Measurements from ENCODE around the gene LIG3. TPM values are rescaled to one million over a fixed set of nuclear protein-coding genes. Genes with fewer than 3 reads are reported as not detected.

The LIG3 gene
- polyA plus RNA-seq, 1 of the 3 experiments (the other 2 are of a cell fraction): 25.7 TPM

GRCh38 chr17:35001549-35001948 lies 21.2 kb downstream of the LIG3 start:
- WGBS (ENCODE audit: low lambda C conversion rate): 65% methylated on average over 2 of the region's 2 CpGs
- DNase-seq: no peak
- no peak overlapping the region for H2AFZ ChIP-seq (ENCODE audit: low read depth)
- no peak overlapping the region for H3K4me2 ChIP-seq
- TF ChIP-seq CHD2 (IDR thresholded peaks at IDR 0.05; ENCODE audit: low read length, partially characterized antibody) (no peak), NFIC (IDR thresholded peaks at IDR 0.05; ENCODE audit: borderline replicate concordance) (peak; percentile 71)
- H3K4me3 ChIP-seq (ENCODE audit: low read depth in 2 of 2, low read length in 1 of 2): no peak overlapping the region
- no peaks in the 10 kb centered on the region for H3K9me2 ChIP-seq
- CTCF ChIA-PET: interaction anchor here (0.7 kb wide), 1 partner anchor 117 kb away, joined by 3 read pairs; no protein-coding TSS in a partner anchor
- H3K79me2 ChIP-seq (ENCODE audit: insufficient read depth): no peaks in the 10 kb centered on the region
- peaks cover 4 to 22% of the 10 kb centered on the region in 2 experiments; a peak in 2 of 4 replicates for H3K4me1 ChIP-seq (ENCODE audit: control insufficient read depth in 1 of 2, insufficient read depth in 2 of 2, low read depth in 1 of 2, low read length in 1 of 2)
- peaks cover 23 to 40% of the 10 kb centered on the region in 2 experiments for H3K36me3 ChIP-seq (replicated peaks in 1 of 2; ENCODE audit: control insufficient read depth in 1 of 2, insufficient read depth in 2 of 2, low read length in 1 of 2)
- H3K9ac ChIP-seq: no peak overlapping the region
- H3K27ac ChIP-seq (ENCODE audit: low read depth in 2 of 2, low read length in 1 of 2): no peak overlapping the region
- POLR2A ChIA-PET: no interaction called here
- H3K9me3 ChIP-seq: no peaks in the 10 kb centered on the region
- H3F3A ChIP-seq (replicated peaks; ENCODE audit: insufficient read depth): peaks cover 26% of the 10 kb centered on the region
- H4K20me1 ChIP-seq (ENCODE audit: insufficient read depth): no peaks in the 10 kb centered on the region
- no peaks in the 10 kb centered on the region for H3K27me3 ChIP-seq (ENCODE audit: insufficient read depth)

- Histone ChIP-seq H3K4me2 (no peak overlapping the region), H3K9me2 (no peaks in the 10 kb centered on the region), H3K27ac (ENCODE audit: low read depth in 2 of 2, low read length in 1 of 2) (no peak overlapping the region; a peak in 1 of 4 replicates), H4K20me1 (ENCODE audit: insufficient read depth) (no peaks in the 10 kb centered on the region), H3K9me3 (no peaks in the 10 kb centered on the region), H3K4me3 (ENCODE audit: low read depth in 2 of 2, low read length in 1 of 2) (no peak overlapping the region), H3K27me3 (ENCODE audit: insufficient read depth) (no peaks in the 10 kb centered on the region), H3K4me1 (ENCODE audit: control insufficient read depth in 1 of 2, insufficient read depth in 2 of 2, low read depth in 1 of 2, low read length in 1 of 2) (peaks cover 3 to 9% of the 10 kb centered on the region in 2 experiments; a peak in 2 of 4 replicates), H3K79me2 (ENCODE audit: insufficient read depth) (no peaks in the 10 kb centered on the region), H3K36me3 (replicated peaks in 1 of 2; ENCODE audit: control insufficient read depth in 1 of 2, insufficient read depth in 2 of 2, low read length in 1 of 2) (peaks cover 27 to 39% of the 10 kb centered on the region in 2 experiments), H2AFZ (ENCODE audit: low read depth) (no peak overlapping the region), H3K9ac (no peak overlapping the region), H3F3A (replicated peaks; ENCODE audit: insufficient read depth) (peaks cover 15% of the 10 kb centered on the region)
- ChIA-PET POLR2A (no interaction called here), CTCF (interaction anchor here (1.1 kb wide), 1 partner anchor 21 kb away, joined by 3 read pairs; no protein-coding TSS in a partner anchor)
- DNase-seq: no peak
- 80% methylated on average over 15 of the region's 15 CpGs for WGBS (ENCODE audit: low lambda C conversion rate)
- TF ChIP-seq IRF3 (IDR thresholded peaks at IDR 0.05; ENCODE audit: low read depth, low read length): no peak
- TF ChIP-seq NFIC (IDR thresholded peaks at IDR 0.05; ENCODE audit: borderline replicate concordance): peak; percentile 56; the same call in 1 of the 2 replicates
These were observed 22.7 kb downstream of the LIG3 start for GRCh38 chr17:35002876-35003551.

- Histone ChIP-seq H3K9me2 (no peaks in the 10 kb centered on the region), H3K79me2 (ENCODE audit: insufficient read depth) (no peaks in the 10 kb centered on the region), H3K9ac (no peak overlapping the region), H3K4me1 (ENCODE audit: control insufficient read depth in 1 of 2, insufficient read depth in 2 of 2, low read depth in 1 of 2, low read length in 1 of 2) (peaks cover 2 to 8% of the 10 kb centered on the region in 2 experiments; a peak in 2 of 4 replicates), H3K4me2 (no peak overlapping the region), H3K27me3 (ENCODE audit: insufficient read depth) (no peaks in the 10 kb centered on the region), H3K36me3 (replicated peaks in 1 of 2; ENCODE audit: control insufficient read depth in 1 of 2, insufficient read depth in 2 of 2, low read length in 1 of 2) (peaks cover 26 to 37% of the 10 kb centered on the region in 2 experiments), H3K27ac (ENCODE audit: low read depth in 2 of 2, low read length in 1 of 2) (no peak overlapping the region), H3K4me3 (ENCODE audit: low read depth in 2 of 2, low read length in 1 of 2) (no peak overlapping the region), H3K9me3 (no peaks in the 10 kb centered on the region), H3F3A (replicated peaks; ENCODE audit: insufficient read depth) (peaks cover 15% of the 10 kb centered on the region), H4K20me1 (ENCODE audit: insufficient read depth) (no peaks in the 10 kb centered on the region), H2AFZ (ENCODE audit: low read depth) (no peak overlapping the region)
- 98% methylated on average over 4 of the region's 4 CpGs for WGBS (ENCODE audit: low lambda C conversion rate)
- POLR2A ChIA-PET: no interaction called here
- CTCF ChIA-PET: no interaction called here
- no peak for DNase-seq
- TF ChIP-seq MAX (IDR thresholded peaks at IDR 0.05; ENCODE audit: low read depth) (no peak), NRF1 (IDR thresholded peaks at IDR 0.05; ENCODE audit: low read depth, low read length) (no peak)
These were observed 23.5 kb downstream of the LIG3 start for GRCh38 chr17:35003778-35004177.

Measured in SK-N-SH (cell line).